ENCODE measurements around the gene CBLIF. TPM values are rescaled to one million over a fixed set of nuclear protein-coding genes. Genes with fewer than 3 reads are reported as not detected.
"Not testable (repeated sequence)": the region's sequence is repeated elsewhere in the genome, so short reads cannot be mapped to it uniquely, and the experiment has no call there.

The CBLIF gene
- total RNA-seq, 1 donor from 2014 or later = not detected

DNA sequence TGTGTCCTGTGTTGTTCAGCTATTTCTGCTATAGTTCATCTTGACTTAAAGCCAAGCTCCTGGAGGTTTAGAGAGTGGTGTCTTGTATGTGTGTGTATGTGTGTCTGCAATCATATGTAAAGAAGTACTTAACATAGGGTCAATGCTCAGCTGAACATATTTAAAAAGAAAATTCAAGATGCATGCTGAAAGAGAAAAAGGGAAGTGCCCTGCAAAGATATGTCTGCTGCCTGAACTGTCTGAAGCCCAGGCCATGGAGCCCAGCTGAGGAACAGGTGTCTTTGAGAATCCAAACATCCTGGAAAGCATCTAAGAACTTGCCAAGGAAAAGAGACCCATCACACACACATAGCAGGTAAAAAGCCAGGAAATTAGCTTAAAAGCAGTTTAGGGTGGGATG lies 14.4 kb upstream of the CBLIF start:
- DNase-seq (ENCODE audit: low spot score) = no peak

DNA sequence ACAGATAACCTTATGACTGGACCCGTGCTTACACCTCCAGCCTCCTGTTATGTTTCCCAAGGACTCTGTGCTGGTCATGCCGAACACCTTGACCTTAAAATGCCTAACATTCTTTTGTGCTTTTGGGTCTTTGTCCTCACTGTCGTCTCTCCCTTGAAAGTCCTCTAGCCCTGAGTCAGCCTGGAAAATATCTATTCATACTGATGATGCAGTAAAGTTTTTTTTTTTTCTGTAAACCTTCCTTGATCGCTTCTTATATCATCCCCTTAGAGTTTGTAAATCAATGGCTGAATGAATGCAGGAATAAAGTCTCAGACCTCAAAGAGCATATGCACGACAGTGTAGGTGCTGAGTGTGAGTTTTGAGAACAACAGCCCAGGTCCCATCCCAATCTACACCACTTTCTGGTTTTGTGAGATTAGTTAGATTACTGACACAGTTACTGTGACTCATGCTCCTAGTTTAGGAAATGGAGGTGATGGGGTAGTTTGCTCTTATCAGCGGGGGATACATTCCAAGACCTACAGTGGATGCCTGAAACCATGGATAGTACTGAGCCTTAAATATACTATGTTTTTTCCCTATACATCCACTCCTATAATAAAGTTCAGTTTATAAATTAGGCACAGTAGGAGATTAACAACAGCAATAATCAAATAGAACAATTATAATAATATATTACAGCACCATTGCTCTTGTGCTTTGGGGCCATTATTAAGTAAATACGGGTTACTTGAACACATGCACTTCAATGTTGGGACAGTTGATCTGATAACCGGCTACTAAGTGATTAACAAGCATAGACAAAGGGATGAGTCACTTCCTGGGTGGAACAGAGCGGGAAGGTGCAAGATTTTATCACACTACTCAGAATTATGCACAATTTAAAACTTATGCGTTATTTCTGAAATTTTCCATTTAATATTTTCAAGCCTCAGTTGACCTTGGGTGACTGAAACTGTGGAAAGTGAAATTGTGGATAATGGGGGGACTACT lies 12.4 kb upstream of the CBLIF start:
- Mint-ChIP-seq H3K4me1 (ENCODE audit: low read depth) (no peaks in the 10 kb centered on the region), H3K4me3 (ENCODE audit: unreplicated experiment) (no peak overlapping the region), H3K27me3 (ENCODE audit: low read depth) (peaks cover 22% of the 10 kb centered on the region), H3K36me3 (ENCODE audit: low read depth) (no peaks in the 10 kb centered on the region), H3K27ac (ENCODE audit: unreplicated experiment) (no peak overlapping the region), H3K9me3 (ENCODE audit: low read depth) (no peaks in the 10 kb centered on the region)
- no peak for DNase-seq (ENCODE audit: low spot score)
- TF ChIP-seq, protein P1, sequence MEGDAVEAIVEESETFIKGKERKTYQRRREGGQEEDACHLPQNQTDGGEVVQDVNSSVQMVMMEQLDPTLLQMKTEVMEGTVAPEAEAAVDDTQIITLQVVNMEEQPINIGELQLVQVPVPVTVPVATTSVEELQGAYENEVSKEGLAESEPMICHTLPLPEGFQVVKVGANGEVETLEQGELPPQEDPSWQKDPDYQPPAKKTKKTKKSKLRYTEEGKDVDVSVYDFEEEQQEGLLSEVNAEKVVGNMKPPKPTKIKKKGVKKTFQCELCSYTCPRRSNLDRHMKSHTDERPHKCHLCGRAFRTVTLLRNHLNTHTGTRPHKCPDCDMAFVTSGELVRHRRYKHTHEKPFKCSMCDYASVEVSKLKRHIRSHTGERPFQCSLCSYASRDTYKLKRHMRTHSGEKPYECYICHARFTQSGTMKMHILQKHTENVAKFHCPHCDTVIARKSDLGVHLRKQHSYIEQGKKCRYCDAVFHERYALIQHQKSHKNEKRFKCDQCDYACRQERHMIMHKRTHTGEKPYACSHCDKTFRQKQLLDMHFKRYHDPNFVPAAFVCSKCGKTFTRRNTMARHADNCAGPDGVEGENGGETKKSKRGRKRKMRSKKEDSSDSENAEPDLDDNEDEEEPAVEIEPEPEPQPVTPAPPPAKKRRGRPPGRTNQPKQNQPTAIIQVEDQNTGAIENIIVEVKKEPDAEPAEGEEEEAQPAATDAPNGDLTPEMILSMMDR (IDR thresholded peaks at IDR 0.05) = no peak

More for the DNA sequence above, 14.4 kb upstream of the CBLIF start:
- H3K4me3 Mint-ChIP-seq (ENCODE audit: unreplicated experiment) = no peak overlapping the region
- H3K4me1 Mint-ChIP-seq (ENCODE audit: low read depth) = no peaks in the 10 kb centered on the region
- no peaks in the 10 kb centered on the region for H3K36me3 Mint-ChIP-seq (ENCODE audit: low read depth)
- no peaks in the 10 kb centered on the region for H3K9me3 Mint-ChIP-seq (ENCODE audit: low read depth)
- TF ChIP-seq, protein P1 (IDR thresholded peaks at IDR 0.05) = no peak
- no peak overlapping the region for H3K27ac Mint-ChIP-seq (ENCODE audit: unreplicated experiment)
- H3K27me3 Mint-ChIP-seq (ENCODE audit: low read depth) = peaks cover 20% of the 10 kb centered on the region

DNA sequence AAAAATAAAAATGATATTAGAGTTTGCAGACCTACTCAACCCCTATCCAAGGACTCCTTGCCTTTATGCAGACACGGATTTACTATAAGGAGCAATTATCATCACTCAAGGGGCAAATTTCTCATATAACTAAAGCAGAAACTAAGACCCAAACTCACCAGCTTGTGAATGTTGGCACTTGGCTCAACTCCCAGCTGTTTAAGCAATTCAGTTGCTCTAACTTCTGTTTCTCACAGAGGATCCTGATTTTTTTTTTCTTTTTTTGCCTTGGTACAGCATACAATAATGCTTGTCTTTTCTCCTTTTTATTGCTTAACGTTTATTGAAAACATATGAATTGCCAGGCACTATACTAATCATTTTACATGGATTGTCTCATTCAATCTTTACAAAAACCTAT lies 9.6 kb upstream of the CBLIF start:
- Mint-ChIP-seq H3K27ac (ENCODE audit: unreplicated experiment) (no peak overlapping the region), H3K4me3 (ENCODE audit: unreplicated experiment) (no peak overlapping the region)

DNA sequence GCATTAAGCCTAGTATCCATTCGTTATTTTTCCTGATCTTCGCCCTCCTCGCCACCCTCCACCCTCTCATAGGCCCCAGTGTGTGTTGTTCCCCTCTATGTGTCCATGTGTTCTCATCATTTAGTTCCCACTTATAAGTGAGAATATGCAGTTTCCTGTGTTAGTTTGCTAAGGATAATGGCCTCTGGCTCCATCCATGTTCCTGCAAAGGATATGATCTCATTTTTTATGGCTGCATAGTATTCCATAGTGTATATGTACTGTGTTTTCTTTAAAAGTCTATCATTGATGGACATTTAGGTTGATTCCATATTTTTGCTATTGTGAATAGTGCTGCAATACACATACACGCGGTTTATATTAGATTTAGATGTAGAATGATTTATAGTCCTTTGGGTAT lies 6.1 kb upstream of the CBLIF start:
- not testable (repeated sequence) for H3K4me1 Mint-ChIP-seq (ENCODE audit: low read depth); H3K4me3 Mint-ChIP-seq (ENCODE audit: unreplicated experiment); H3K27me3 Mint-ChIP-seq (ENCODE audit: low read depth); H3K27ac Mint-ChIP-seq (ENCODE audit: unreplicated experiment); H3K9me3 Mint-ChIP-seq (ENCODE audit: low read depth); DNase-seq (ENCODE audit: low spot score); H3K36me3 Mint-ChIP-seq (ENCODE audit: low read depth)

More for the DNA sequence above, 9.6 kb upstream of the CBLIF start:
- no peaks in the 10 kb centered on the region for H3K36me3 Mint-ChIP-seq (ENCODE audit: low read depth)
- no peaks in the 10 kb centered on the region for H3K9me3 Mint-ChIP-seq (ENCODE audit: low read depth)
- H3K4me1 Mint-ChIP-seq (ENCODE audit: low read depth) = no peaks in the 10 kb centered on the region
- DNase-seq (ENCODE audit: low spot score) = no peak
- TF ChIP-seq, protein P1 (IDR thresholded peaks at IDR 0.05) = no peak
- peaks cover 18% of the 10 kb centered on the region for H3K27me3 Mint-ChIP-seq (ENCODE audit: low read depth)

DNA sequence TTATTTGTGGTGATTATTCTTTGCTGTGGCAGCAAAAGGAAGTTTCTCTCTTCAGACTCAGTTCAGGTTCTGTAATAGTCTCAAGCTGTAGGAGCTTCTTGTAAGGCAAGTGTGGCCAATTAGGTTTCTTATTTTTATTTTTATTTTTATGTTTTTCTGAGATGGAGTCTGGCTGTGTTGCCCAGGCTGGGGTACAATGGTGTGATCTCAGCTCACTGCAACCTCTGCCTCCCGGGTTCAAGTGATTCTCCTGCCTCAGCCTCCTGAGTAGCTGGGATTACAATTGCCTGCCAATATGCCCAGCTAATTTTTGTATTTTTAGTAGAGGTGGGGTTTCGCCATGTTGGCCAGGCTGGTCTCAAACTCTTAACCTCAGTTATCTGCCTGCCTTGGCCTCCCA lies 4.3 kb upstream of the CBLIF start:
- not testable (repeated sequence) for H3K36me3 Mint-ChIP-seq (ENCODE audit: low read depth); H3K4me1 Mint-ChIP-seq (ENCODE audit: low read depth); H3K27me3 Mint-ChIP-seq (ENCODE audit: low read depth); H3K4me3 Mint-ChIP-seq (ENCODE audit: unreplicated experiment); H3K27ac Mint-ChIP-seq (ENCODE audit: unreplicated experiment); H3K9me3 Mint-ChIP-seq (ENCODE audit: low read depth); DNase-seq (ENCODE audit: low spot score)

DNA sequence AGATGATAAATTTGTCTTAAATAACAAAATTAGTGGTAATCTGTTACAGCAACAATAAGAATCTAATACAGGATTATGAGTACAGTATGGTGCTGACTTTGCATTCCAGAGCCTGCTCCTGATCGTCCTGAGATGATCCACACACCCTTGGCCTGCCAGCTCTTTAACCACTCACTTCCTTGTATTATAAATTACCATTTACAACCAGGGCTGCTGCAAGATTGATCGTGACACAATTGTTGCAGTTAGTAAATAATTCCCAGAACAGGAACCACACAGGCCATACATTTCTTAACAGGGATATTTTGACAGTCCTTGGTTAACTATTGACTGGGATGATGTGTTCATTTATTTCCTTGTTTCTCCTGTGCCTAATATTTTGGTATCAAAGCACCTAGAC lies 3.8 kb upstream of the CBLIF start:
- Mint-ChIP-seq H3K9me3 (ENCODE audit: low read depth) (no peaks in the 10 kb centered on the region), H3K36me3 (ENCODE audit: low read depth) (no peaks in the 10 kb centered on the region), H3K27ac (ENCODE audit: unreplicated experiment) (no peak overlapping the region), H3K4me3 (ENCODE audit: unreplicated experiment) (no peak overlapping the region), H3K27me3 (ENCODE audit: low read depth) (peaks cover 2% of the 10 kb centered on the region), H3K4me1 (ENCODE audit: low read depth) (no peaks in the 10 kb centered on the region)
- no peak for DNase-seq (ENCODE audit: low spot score)
- TF ChIP-seq, protein P1 (IDR thresholded peaks at IDR 0.05) = no peak

DNA sequence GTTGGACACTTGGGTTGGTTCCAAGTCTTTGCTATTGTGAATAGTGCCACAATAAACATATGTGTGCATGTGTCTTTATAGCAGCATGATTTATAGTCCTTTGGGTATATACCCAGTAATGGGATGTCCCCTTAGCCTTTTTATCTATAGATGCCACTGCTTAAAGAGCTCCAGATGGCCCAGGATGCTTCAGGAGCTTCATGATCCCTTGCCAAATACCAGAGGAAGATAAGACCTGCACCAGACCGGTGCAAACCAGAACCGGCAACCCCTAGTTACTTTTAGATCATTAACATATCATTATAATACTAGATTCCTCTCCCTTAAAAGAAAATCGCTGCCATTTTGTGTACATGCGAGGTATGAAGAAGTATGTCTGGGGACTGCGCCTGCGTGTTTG lies 3.1 kb upstream of the CBLIF start:
- not testable (repeated sequence) for H3K9me3 Mint-ChIP-seq (ENCODE audit: low read depth); H3K36me3 Mint-ChIP-seq (ENCODE audit: low read depth); H3K27ac Mint-ChIP-seq (ENCODE audit: unreplicated experiment); H3K27me3 Mint-ChIP-seq (ENCODE audit: low read depth); H3K4me1 Mint-ChIP-seq (ENCODE audit: low read depth); H3K4me3 Mint-ChIP-seq (ENCODE audit: unreplicated experiment); DNase-seq (ENCODE audit: low spot score)
